Measurements from ENCODE around the gene CTNNBL1.
A peak's percentile ranks its signal among the peaks of the same experiment; 100 is the strongest.

Gene CTNNBL1

DNA sequence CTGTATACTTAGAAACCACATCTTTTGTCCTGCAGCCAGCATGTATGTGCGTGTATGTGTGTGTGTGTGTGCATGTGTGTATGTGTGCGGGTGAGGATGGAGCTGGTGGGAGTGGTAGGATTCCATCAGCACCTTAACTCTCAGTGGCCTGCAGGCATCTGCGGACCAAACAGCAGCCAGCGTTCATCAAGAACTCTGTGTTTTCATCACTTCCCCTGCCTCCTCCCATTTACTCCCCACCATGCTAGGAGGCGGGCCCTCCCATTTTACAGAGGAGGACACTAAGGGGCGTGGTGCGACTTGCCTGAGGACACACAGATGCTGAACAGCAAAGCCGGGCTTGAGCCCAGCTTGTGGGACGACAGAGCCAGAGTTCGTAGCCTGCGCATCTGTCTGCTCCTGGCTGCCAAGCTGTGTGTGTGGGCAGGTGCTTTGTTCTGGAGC, 218.0 kb downstream of the CTNNBL1 start:
- in situ Hi-C loops (cut with HindIII; ENCODE audit: low sequenced_read_pairs): no loop called here
- TF ChIP-seq, protein P1, sequence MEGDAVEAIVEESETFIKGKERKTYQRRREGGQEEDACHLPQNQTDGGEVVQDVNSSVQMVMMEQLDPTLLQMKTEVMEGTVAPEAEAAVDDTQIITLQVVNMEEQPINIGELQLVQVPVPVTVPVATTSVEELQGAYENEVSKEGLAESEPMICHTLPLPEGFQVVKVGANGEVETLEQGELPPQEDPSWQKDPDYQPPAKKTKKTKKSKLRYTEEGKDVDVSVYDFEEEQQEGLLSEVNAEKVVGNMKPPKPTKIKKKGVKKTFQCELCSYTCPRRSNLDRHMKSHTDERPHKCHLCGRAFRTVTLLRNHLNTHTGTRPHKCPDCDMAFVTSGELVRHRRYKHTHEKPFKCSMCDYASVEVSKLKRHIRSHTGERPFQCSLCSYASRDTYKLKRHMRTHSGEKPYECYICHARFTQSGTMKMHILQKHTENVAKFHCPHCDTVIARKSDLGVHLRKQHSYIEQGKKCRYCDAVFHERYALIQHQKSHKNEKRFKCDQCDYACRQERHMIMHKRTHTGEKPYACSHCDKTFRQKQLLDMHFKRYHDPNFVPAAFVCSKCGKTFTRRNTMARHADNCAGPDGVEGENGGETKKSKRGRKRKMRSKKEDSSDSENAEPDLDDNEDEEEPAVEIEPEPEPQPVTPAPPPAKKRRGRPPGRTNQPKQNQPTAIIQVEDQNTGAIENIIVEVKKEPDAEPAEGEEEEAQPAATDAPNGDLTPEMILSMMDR (IDR thresholded peaks at IDR 0.05; ENCODE audit: low read depth, low read length, missing control alignments): no peak
- H3K4me3 ChIP-seq (ENCODE audit: low read depth, low read length): no peak overlapping the region
- DNase-seq (ENCODE audit: low read depth): peak; percentile 18

DNA sequence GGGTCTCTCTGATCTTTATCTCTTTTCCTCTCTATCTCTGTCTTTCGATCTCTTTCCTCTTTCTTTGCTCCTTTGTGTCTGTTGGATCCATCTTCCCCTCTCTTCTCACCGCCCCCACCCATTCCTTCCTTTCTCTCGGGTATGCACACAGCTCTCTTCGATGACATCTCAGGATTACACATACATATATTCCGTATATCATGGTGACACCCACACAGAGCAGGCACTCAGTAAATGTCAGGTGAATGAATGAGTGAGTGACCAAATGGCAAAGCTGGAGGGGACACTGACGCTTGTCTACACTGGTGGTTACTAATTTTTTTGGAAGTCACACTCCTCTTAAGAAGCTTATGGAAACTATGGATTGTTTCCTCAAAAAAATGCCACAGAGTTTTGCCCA, 219.0 kb downstream of the CTNNBL1 start:
- no peak for DNase-seq (ENCODE audit: low read depth)

DNA sequence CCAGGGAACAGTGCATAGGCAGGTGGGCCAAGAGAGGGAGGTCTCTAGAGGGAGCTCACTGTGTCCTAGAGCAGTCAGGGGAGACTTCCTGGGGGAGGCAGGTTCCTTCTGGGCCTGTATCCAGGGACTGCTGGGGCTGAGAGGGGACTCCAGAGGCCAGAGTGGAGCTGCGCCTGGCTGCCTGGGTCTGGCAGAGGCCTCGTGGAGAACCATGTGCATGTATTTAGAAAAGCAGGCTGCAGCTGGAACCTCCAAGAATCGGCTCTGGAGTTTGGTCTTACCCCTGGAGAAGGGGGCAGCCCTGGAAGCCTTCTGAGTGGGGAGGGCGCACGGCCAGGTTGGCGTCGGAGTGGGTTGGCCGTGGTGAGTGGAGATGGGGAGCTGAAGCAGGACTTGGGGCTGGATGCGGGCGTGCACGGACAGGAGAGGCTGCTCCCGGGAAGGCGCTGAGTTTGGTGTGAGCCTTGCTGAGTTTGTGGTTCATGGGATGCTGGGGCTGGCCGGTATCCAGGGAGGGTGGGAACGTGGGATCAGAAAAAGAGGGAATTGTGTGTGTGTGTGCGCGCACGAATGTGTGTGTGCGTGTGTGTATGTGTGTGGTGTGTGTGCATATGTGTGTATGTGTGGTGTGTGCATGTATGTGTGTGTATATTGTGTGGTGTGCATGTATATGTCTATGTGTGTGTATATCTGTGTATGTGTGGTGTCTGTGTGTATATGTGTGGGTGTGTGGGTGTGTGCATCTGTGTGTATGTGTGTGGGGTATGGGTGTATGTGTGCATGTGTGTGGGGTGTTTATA, 219.9 kb downstream of the CTNNBL1 start:
- in situ Hi-C loops (cut with HindIII; ENCODE audit: low sequenced_read_pairs): no loop called here
- no peak for DNase-seq (ENCODE audit: low read depth)
- H3K4me3 ChIP-seq (ENCODE audit: low read depth, low read length): no peak overlapping the region
- TF ChIP-seq, protein P1 (IDR thresholded peaks at IDR 0.05; ENCODE audit: low read depth, low read length, missing control alignments): no peak

More for the DNA sequence above, 219.0 kb downstream of the CTNNBL1 start:
- H3K4me3 ChIP-seq (ENCODE audit: low read depth, low read length): no peak overlapping the region
- TF ChIP-seq, protein P1 (IDR thresholded peaks at IDR 0.05; ENCODE audit: low read depth, low read length, missing control alignments): no peak
- in situ Hi-C loops (cut with HindIII; ENCODE audit: low sequenced_read_pairs): no loop called here

DNA sequence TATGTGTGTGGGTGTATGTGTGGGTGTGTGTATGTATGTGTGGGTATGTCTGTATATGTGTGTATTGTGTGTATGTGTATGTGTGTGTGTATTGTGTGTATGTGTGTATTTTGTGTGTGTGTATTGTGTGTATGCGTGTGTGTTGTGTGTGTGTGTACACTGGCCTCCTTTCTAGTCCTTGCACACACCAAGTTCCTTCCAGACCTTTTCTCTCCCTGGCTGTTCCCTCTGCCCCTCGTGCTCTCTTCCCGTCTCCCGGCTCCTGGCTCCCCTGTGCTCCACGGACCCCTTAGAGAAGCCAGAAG, 220.5 kb downstream of the CTNNBL1 start:
- no peak overlapping the region for H3K4me3 ChIP-seq (ENCODE audit: low read depth, low read length)
- in situ Hi-C loops (cut with HindIII; ENCODE audit: low sequenced_read_pairs): no loop called here
- TF ChIP-seq, protein P1 (IDR thresholded peaks at IDR 0.05; ENCODE audit: low read depth, low read length, missing control alignments): no peak
- DNase-seq (ENCODE audit: low read depth): no peak

DNA sequence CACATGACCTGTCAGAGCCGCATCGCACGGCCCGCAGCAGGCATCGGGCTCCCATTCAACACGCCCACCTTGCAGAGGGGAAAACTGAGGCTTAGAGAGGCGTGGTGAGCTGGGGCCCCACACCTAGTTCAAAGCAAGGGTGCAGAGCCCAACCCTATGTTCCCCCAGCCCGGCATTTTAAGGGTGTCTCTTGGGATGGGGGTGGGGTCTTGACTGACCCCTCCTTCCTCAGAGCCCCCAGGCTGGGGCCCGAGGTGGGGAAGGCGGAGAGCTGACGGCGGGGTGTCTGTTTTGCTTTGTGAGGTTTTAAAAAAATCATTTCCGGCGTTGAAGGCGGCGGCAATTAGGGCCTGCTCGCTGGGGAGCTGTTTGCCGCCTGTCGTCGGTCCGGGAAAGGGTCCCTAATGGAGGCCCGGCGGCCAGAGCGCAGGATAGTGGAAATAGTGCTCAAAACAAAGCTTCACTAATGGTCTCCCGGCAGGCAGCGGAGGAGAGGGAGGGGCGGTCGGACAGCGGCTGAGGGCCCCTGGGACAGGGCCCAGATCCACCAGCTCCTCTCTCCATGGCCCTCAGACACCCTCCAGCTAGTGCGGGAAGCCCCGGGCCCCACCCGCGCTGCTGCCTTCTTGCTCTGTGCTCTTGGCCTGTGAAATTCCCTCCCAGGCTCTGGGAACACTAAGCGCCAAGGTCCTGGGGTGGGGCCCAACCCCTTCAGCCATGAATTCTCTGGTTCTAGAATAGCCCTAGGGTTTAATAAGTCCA, 221.0 kb downstream of the CTNNBL1 start:
- no peak overlapping the region for H3K4me3 ChIP-seq (ENCODE audit: low read depth, low read length)
- no peak for DNase-seq (ENCODE audit: low read depth)
- in situ Hi-C loops (cut with HindIII; ENCODE audit: low sequenced_read_pairs): loop anchor here (5.0 kb wide), 1 partner anchor 82 kb away; no protein-coding TSS in a partner anchor
- TF ChIP-seq, protein P1 (IDR thresholded peaks at IDR 0.05; ENCODE audit: low read depth, low read length, missing control alignments): no peak

DNA sequence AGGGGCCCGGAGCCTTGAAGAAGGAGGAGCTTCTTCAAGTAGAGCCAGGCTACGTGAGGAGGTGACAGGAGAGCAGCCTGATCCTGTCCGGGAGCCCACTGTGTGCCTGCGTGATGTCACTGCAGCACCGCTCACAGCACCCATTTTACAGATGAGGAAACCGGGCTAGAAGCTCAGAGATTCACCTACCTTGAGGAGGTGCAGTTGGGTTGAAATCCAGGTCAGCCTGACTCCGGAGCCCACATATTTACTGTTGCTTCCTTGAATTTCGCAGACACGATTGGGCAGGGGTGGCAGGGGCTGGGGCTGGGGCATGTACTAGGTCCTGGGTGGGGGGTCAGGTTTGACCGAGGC, 221.6 kb downstream of the CTNNBL1 start:
- no peak for DNase-seq (ENCODE audit: low read depth)
- H3K4me3 ChIP-seq (ENCODE audit: low read depth, low read length): no peak overlapping the region
- TF ChIP-seq, protein P1 (IDR thresholded peaks at IDR 0.05; ENCODE audit: low read depth, low read length, missing control alignments): no peak
- in situ Hi-C loops (cut with HindIII; ENCODE audit: low sequenced_read_pairs): loop anchor here (5.0 kb wide), 1 partner anchor 82 kb away; no protein-coding TSS in a partner anchor
